B cell (primary cell): Measurements from ENCODE around the gene CTH.

ENCODE experiments used
- CTCF ChIP-seq: fragments of 200-600 bp; IDR thresholded peaks from one replicate; pipeline ENCODE4 v1.8.0; 2022; ENCODE audit warnings: antibody characterized with exemption, mild to moderate bottlenecking
- EZH2 ChIP-seq: IDR thresholded peaks from 2 replicates; pipeline ENCODE4 v1.6.1; 2012; ENCODE audit warnings: borderline replicate concordance, low read depth, mild to moderate bottlenecking, moderate library complexity, low read length; ENCODE audit not compliant: insufficient read depth, poor library complexity, severe bottlenecking

- TF ChIP-seq CTCF, result no peak
- no peak for TF ChIP-seq EZH2
These were observed 49.2 kb upstream of the CTH start for GRCh38 chr1:70361727-70362398.
